IMR-90 (cell line): ENCODE results near the gene FAM168A. TPM values are rescaled to one million over a fixed set of nuclear protein-coding genes. Genes with fewer than 3 reads are reported as not detected.

Experiments
- ATAC-seq: fragments of 200-7000 bp; cut with Tn5 transposase; 2 replicates; pipeline ENCODE4 v1.9.1; 2020; ENCODE audit warnings: low read depth, mild to moderate bottlenecking, moderate library complexity
- BruUV-seq: library from RNA; stranded (reverse); fragments of 400-500 nt; replicated peaks from 2 replicates; lab custom pipeline; 2021; lab: Mats Ljungman, UMichigan
- CTCF ChIA-PET: fragments of 300-600 bp; formaldehyde crosslinking; extraction: SDS; loops from one replicate; lab custom pipeline; 2021; ENCODE audit warnings: antibody characterized with exemption; lab: Yijun Ruan, JAX
- POLR2A ChIA-PET: fragments of 300-600 bp; sonication (Branson Sonifier 250); formaldehyde crosslinking; loops from one replicate; lab custom pipeline; 2022; ENCODE audit warnings: antibody characterized with exemption; ENCODE audit not compliant: unreplicated experiment; lab: Charles Lee
- DNase-seq: peaks from one replicate; pipeline ENCODE4 v3.0.0; 2013
- H2AFZ ChIP-seq: replicated peaks from 2 replicates; pipeline ENCODE3; 2013; ENCODE audit warnings: low read length, mild to moderate bottlenecking; ENCODE audit not compliant: poor library complexity
- H2AK5ac ChIP-seq: 2 replicates; pipeline ENCODE4 v1.6.1; 2013; ENCODE audit warnings: low read depth, low read length, inconsistent platforms
- H2AK9ac ChIP-seq: replicated peaks from 2 replicates; pipeline ENCODE3; 2013; ENCODE audit warnings: mild to moderate bottlenecking, low read depth, low read length, moderate library complexity; ENCODE audit not compliant: poor library complexity
- H2BK120ac ChIP-seq: 2 replicates; pipeline ENCODE4 v1.6.1; 2013; ENCODE audit warnings: low read depth, low read length, inconsistent platforms
- H2BK15ac ChIP-seq: 3 replicates; pipeline ENCODE4 v1.6.1; 2013; ENCODE audit warnings: low read depth, low read length, inconsistent platforms
- H2BK20ac ChIP-seq: 2 replicates; pipeline ENCODE4 v1.6.1; 2013; ENCODE audit warnings: low read depth, mild to moderate bottlenecking, inconsistent platforms, low read length, moderate library complexity
- H2BK5ac ChIP-seq: 2 replicates; pipeline ENCODE4 v1.6.1; 2013; ENCODE audit warnings: mild to moderate bottlenecking, low read depth, low read length, inconsistent platforms; ENCODE audit not compliant: poor library complexity, severe bottlenecking
- H3K14ac ChIP-seq: replicated peaks from 2 replicates; pipeline ENCODE4 v1.6.1; 2013; ENCODE audit warnings: low read depth, low read length, inconsistent platforms
- H3K18ac ChIP-seq: 2 replicates; pipeline ENCODE4 v1.6.1; 2013; ENCODE audit warnings: low read depth, low read length, control low read depth
- H3K23ac ChIP-seq: 2 replicates; pipeline ENCODE4 v1.6.1; 2013; ENCODE audit warnings: low read depth, low read length, inconsistent platforms
- H3K27ac ChIP-seq: 2 replicates; pipeline ENCODE4 v1.5.1; 2013; ENCODE audit warnings: mild to moderate bottlenecking, control low read depth, low read length; ENCODE audit not compliant: insufficient read depth
- H3K27me3 ChIP-seq: 2 replicates; pipeline ENCODE4 v1.6.1; 2013; ENCODE audit warnings: low read length; ENCODE audit not compliant: control insufficient read depth, insufficient read depth
- H3K36me3 ChIP-seq: 2 replicates; pipeline ENCODE4 v1.6.1; 2013; ENCODE audit warnings: low read length, mixed read lengths; ENCODE audit not compliant: control insufficient read depth, insufficient read depth
- H3K4ac ChIP-seq: 2 replicates; pipeline ENCODE4 v1.6.1; 2013; ENCODE audit warnings: low read depth, low read length, inconsistent platforms
- H3K4me1 ChIP-seq: 2 replicates; pipeline ENCODE4 v1.6.1; 2013; ENCODE audit warnings: low read length, mixed read lengths; ENCODE audit not compliant: control insufficient read depth, insufficient read depth
- H3K4me2 ChIP-seq: 2 replicates; pipeline ENCODE4 v1.6.1; 2013; ENCODE audit warnings: low read depth, mild to moderate bottlenecking, control low read depth, low read length, moderate library complexity
- H3K4me3 ChIP-seq: 2 replicates; pipeline ENCODE4 v1.5.1; 2013; ENCODE audit warnings: low read depth, mild to moderate bottlenecking, control low read depth, low read length, moderate library complexity; ENCODE audit not compliant: insufficient read depth
- H3K56ac ChIP-seq: 2 replicates; pipeline ENCODE4 v1.6.1; 2013; ENCODE audit warnings: low read length, inconsistent platforms; ENCODE audit not compliant: insufficient read depth; ENCODE audit errors: extremely low read depth
- H3K79me1 ChIP-seq, 2 experiments: 2 replicates each; pipeline ENCODE4 v1.6.1; 2013; ENCODE audit warnings: low read length in 2 of 2, inconsistent platforms in 1 of 2, low read depth in 1 of 2
- H3K9ac ChIP-seq: 2 replicates; pipeline ENCODE4 v1.6.1; 2013; ENCODE audit warnings: low read depth, low read length, control low read depth
- H3K9me1 ChIP-seq: 2 replicates; pipeline ENCODE4 v1.6.1; 2013; ENCODE audit warnings: low read length, inconsistent platforms; ENCODE audit not compliant: insufficient read depth
- H3K9me3 ChIP-seq: 2 replicates; pipeline ENCODE4 v1.6.1; 2013; ENCODE audit warnings: low read length; ENCODE audit not compliant: control insufficient read depth, insufficient read depth
- H4K20me1 ChIP-seq: 2 replicates; pipeline ENCODE4 v1.6.1; 2013; ENCODE audit warnings: low read length, inconsistent platforms; ENCODE audit not compliant: insufficient read depth
- H4K5ac ChIP-seq: 2 replicates; pipeline ENCODE4 v1.6.1; 2013; ENCODE audit warnings: mild to moderate bottlenecking, low read depth, low read length, control low read depth
- H4K8ac ChIP-seq, 2 experiments: 2 replicates each; pipeline ENCODE4 v1.6.1; 2013; ENCODE audit warnings: low read depth in 2 of 2, low read length in 2 of 2, control low read depth in 1 of 2, inconsistent platforms in 1 of 2
- H4K91ac ChIP-seq: 2 replicates; pipeline ENCODE4 v1.6.1; 2013; ENCODE audit warnings: low read depth, low read length, inconsistent platforms; ENCODE audit not compliant: insufficient read depth
- ELK1 ChIP-seq: fragments of 150-350 bp; IDR thresholded peaks from 2 replicates; pipeline ENCODE4 v1.6.1; 2016; ENCODE audit warnings: low read depth, mild to moderate bottlenecking, low read length, moderate library complexity, borderline replicate concordance
- MAFK ChIP-seq: IDR thresholded peaks from 2 replicates; pipeline ENCODE4 v1.6.1; 2012; ENCODE audit warnings: low read depth, low read length, improper control_type of control experiment
- MAZ ChIP-seq: IDR thresholded peaks from 2 replicates; pipeline ENCODE4 v1.6.1; 2012; ENCODE audit warnings: low read depth, mild to moderate bottlenecking, low read length, improper control_type of control experiment, moderate library complexity, borderline replicate concordance
- NFE2L2 ChIP-seq: fragments of 150-350 bp; IDR thresholded peaks from 2 replicates; pipeline ENCODE4 v1.6.1; 2016; ENCODE audit warnings: low read depth, mild to moderate bottlenecking, low read length
- POLR2A ChIP-seq: IDR thresholded peaks from 2 replicates; pipeline ENCODE4 v1.6.1; 2012; ENCODE audit warnings: mild to moderate bottlenecking, low read depth, low read length
- RFX5 ChIP-seq: IDR thresholded peaks from 2 replicates; pipeline ENCODE4 v1.8.0; 2012; ENCODE audit warnings: low read depth, mild to moderate bottlenecking, low read length, moderate library complexity
- WGBS, 2 experiments: methylation state at CpG; one replicate each; pipeline versions ENCODE4 v1.1.5 to v1.1.7; 2013; ENCODE audit warnings: missing lambda C conversion rate in 2 of 2; ENCODE audit not compliant: insufficient read length in 1 of 2; ENCODE audit errors: extremely low coverage in 2 of 2; 5-methylcytosine and 5-hydroxymethylcytosine counted together
- dilution Hi-C: fragments of 300-500 bp; cut with HindIII; formaldehyde crosslinking; loops from one replicate; pipeline ENCODE4 v1.14.3; 2018; ENCODE audit warnings: low sequenced_read_pairs; ENCODE audit not compliant: unreplicated experiment
- in situ Hi-C: fragments of 300-500 bp; cut with MboI; formaldehyde crosslinking; loops from 3 replicates; pipeline ENCODE4 v1.14.3; 2019; ENCODE audit warnings: low sequenced_read_pairs, inconsistent platforms, mixed read lengths
- intact Hi-C: fragments of 100-400 bp; cut with micrococcal nuclease; formaldehyde crosslinking; loops from 2 replicates; pipeline ENCODE4 v1.10.0; 2022
- polyA plus RNA-seq, 3 experiments: library from polyadenylated mRNA; depleted of rRNA; stranded (reverse); fragments of >200 nt; gene quantifications; 2 replicates each; pipeline ENCODE4 v1.2.3, GENCODE V29; 2012; ENCODE audit warnings: low replicate concordance in 1 of 3
- total RNA-seq: library from RNA; depleted of rRNA; stranded (reverse); fragments of >200 nt; gene quantifications from 2 replicates; pipeline ENCODE4 v1.2.3, GENCODE V29; 2012
- TF ChIP-seq, protein P1 (sequence below): conservative IDR thresholded peaks from 2 replicates; pipeline ENCODE4 v1.5.1; 2012; ENCODE audit warnings: mild to moderate bottlenecking, low read depth, low read length, improper control_type of control experiment

The FAM168A gene
- total and polyA plus RNA-seq, 2 of the 4 experiments (the other 2 are of a cell fraction) = 13.1 to 22.8 TPM

GRCh38 chr11:73365352-73366264 is 232.3 kb downstream of the FAM168A start:
- Histone ChIP-seq H3K36me3 (peaks cover 81% of the 10 kb centered on the region), H3K27me3 (no peaks in the 10 kb centered on the region), H3K79me1 (peaks cover 0 to 25% of the 10 kb centered on the region in 2 experiments; a peak in 2 of 4 replicates), H3K4ac (no peak overlapping the region), H4K91ac (no peak overlapping the region), H4K20me1 (peaks cover 16% of the 10 kb centered on the region; the same call in 1 of the 2 replicates), H3K4me2 (no peak overlapping the region), H2BK15ac (no peak overlapping the region), H2AK9ac (no peak overlapping the region), H2BK5ac (no peak overlapping the region), H3K27ac (no peak overlapping the region), H3K23ac (no peak overlapping the region), H3K9me3 (no peaks in the 10 kb centered on the region), H3K14ac (no peak overlapping the region), H4K8ac (no peak overlapping the region), H4K5ac (no peak overlapping the region), H3K18ac (no peak overlapping the region), H3K4me1 (no peaks in the 10 kb centered on the region), H3K9ac (no peak overlapping the region), H2BK120ac (no peak overlapping the region), H3K4me3 (no peak overlapping the region), H2BK20ac (no peak overlapping the region), H3K56ac (no peak overlapping the region), H3K9me1 (0 out of 2 replicates have a peak, but pooled peaks cover 4% of the 10 kb centered on the region), H2AFZ (no peak overlapping the region), H2AK5ac (no peak overlapping the region)
- ATAC-seq (no peak), DNase-seq (no peak)
- intact Hi-C loops (no loop called here), dilution Hi-C loops (no loop called here), in situ Hi-C loops (no loop called here)
- TF ChIP-seq ELK1 (no peak), POLR2A (no peak), MAFK (no peak), RFX5 (no peak), NFE2L2 (no peak), MAZ (no peak)
- TF ChIP-seq, protein P1, sequence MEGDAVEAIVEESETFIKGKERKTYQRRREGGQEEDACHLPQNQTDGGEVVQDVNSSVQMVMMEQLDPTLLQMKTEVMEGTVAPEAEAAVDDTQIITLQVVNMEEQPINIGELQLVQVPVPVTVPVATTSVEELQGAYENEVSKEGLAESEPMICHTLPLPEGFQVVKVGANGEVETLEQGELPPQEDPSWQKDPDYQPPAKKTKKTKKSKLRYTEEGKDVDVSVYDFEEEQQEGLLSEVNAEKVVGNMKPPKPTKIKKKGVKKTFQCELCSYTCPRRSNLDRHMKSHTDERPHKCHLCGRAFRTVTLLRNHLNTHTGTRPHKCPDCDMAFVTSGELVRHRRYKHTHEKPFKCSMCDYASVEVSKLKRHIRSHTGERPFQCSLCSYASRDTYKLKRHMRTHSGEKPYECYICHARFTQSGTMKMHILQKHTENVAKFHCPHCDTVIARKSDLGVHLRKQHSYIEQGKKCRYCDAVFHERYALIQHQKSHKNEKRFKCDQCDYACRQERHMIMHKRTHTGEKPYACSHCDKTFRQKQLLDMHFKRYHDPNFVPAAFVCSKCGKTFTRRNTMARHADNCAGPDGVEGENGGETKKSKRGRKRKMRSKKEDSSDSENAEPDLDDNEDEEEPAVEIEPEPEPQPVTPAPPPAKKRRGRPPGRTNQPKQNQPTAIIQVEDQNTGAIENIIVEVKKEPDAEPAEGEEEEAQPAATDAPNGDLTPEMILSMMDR = no peak
- ChIA-PET POLR2A (no interaction called here), CTCF (interaction anchor here (1.5 kb wide), 1 partner anchor 14 kb away, joined by 3 read pairs; no protein-coding TSS in a partner anchor)
- WGBS, 2 experiments = no CpG with 5 or more reads among the region's 24 CpGs
- BruUV-seq = no TSS peak
